Panc1 (cell line): ENCODE measurements around the gene ICOSLG. TPM values are rescaled to one million over a fixed set of nuclear protein-coding genes. Genes with fewer than 3 reads are reported as not detected.
A peak's percentile ranks its signal among the peaks of the same experiment; 100 is the strongest.

ENCODE experiments used
- ATAC-seq: fragments of 200-7000 bp; cut with Tn5 transposase; 2 replicates; pipeline ENCODE4 v1.9.1; 2020; ENCODE audit warnings: mild to moderate bottlenecking, moderate library complexity
- BruUV-seq: library from RNA; stranded (reverse); fragments of 400-500 nt; replicated peaks from 2 replicates; lab custom pipeline; 2021; lab: Mats Ljungman, UMichigan
- CTCF ChIA-PET: fragments of 300-600 bp; sonication (Branson Sonifier 250); formaldehyde crosslinking; loops from one replicate; lab custom pipeline; 2022; ENCODE audit warnings: antibody characterized with exemption; lab: Charles Lee
- POLR2A ChIA-PET: fragments of 300-600 bp; sonication (Branson Sonifier 250); formaldehyde crosslinking; loops from one replicate; lab custom pipeline; 2022; ENCODE audit warnings: antibody characterized with exemption; lab: Charles Lee
- DNase-seq: peaks from one replicate; pipeline ENCODE4 v3.0.0-alpha.2; 2010; ENCODE audit warnings: low read depth, low spot score
- H3K27ac ChIP-seq: 2 replicates; pipeline ENCODE4 v1.5.1; 2011; ENCODE audit warnings: mild to moderate bottlenecking, low read length, inconsistent platforms
- H3K27me3 ChIP-seq: fragments of 200-500 bp; sonication (Bioruptor generic); 2 replicates; pipeline ENCODE4 v1.6.0; 2014; ENCODE audit warnings: low read length, inconsistent platforms; ENCODE audit not compliant: control insufficient read depth, insufficient read depth
- H3K36me3 ChIP-seq: fragments of 200-500 bp; sonication (Bioruptor generic); 2 replicates; pipeline ENCODE4 v1.5.1; 2014; ENCODE audit warnings: inconsistent platforms, mild to moderate bottlenecking, low read length, moderate library complexity; ENCODE audit not compliant: control insufficient read depth, insufficient read depth
- H3K4me1 ChIP-seq: 2 replicates; pipeline ENCODE4 v1.5.1; 2011; ENCODE audit warnings: inconsistent platforms, mild to moderate bottlenecking, low read length, moderate library complexity; ENCODE audit not compliant: control insufficient read depth, insufficient read depth
- H3K4me3 ChIP-seq, 2 experiments: 2 replicates each; pipeline ENCODE4 v1.5.1; 2011 to 2012; ENCODE audit warnings: low read depth in 2 of 2, low read length in 2 of 2, mild to moderate bottlenecking in 2 of 2, inconsistent platforms in 1 of 2, moderate library complexity in 1 of 2
- H3K9me3 ChIP-seq: fragments of 200-500 bp; sonication (Bioruptor generic); 2 replicates; pipeline ENCODE4 v1.5.1; 2014; ENCODE audit warnings: low read depth, mild to moderate bottlenecking, inconsistent platforms, low read length, moderate library complexity; ENCODE audit not compliant: control insufficient read depth, insufficient read depth
- POLR2AphosphoS5 ChIP-seq: IDR thresholded peaks from 2 replicates; pipeline ENCODE4 v1.6.1; 2012; ENCODE audit warnings: mild to moderate bottlenecking, low read depth, low read length, moderate library complexity
- SIN3A ChIP-seq: IDR thresholded peaks from 2 replicates; pipeline ENCODE4 v1.6.1; 2012; ENCODE audit warnings: low read depth, mild to moderate bottlenecking, low read length, moderate library complexity, borderline replicate concordance; ENCODE audit not compliant: insufficient read depth
- TCF7L2 ChIP-seq: IDR thresholded peaks from 2 replicates; pipeline ENCODE4 v1.6.1; 2011; ENCODE audit warnings: mild to moderate bottlenecking, low read depth, low read length, inconsistent platforms
- in situ Hi-C: cut with HindIII; loops from 2 replicates; pipeline ENCODE4 v1.10.0; 2016; ENCODE audit warnings: low sequenced_read_pairs, low pct_unique_long_range_greater_than_20kb
- intact Hi-C: fragments of 100-400 bp; cut with micrococcal nuclease; formaldehyde crosslinking; loops from one replicate; pipeline ENCODE4 v1.10.0; 2022; ENCODE audit not compliant: unreplicated experiment
- total RNA-seq: library from RNA; stranded (reverse); gene quantifications from one replicate; pipeline ENCODE4 v1.2.1, GENCODE V29; 2021; ENCODE audit not compliant: unreplicated experiment
- TF ChIP-seq, protein P1 (sequence below): fragments of 450-650 bp; IDR thresholded peaks from 2 replicates; pipeline ENCODE4 v1.5.1; 2017; ENCODE audit warnings: mild to moderate bottlenecking
- TF ChIP-seq, protein P2 (sequence below), 2 experiments: IDR thresholded peaks; 2 replicates each; pipeline ENCODE4 v1.6.1; 2011 to 2012; ENCODE audit warnings: low read depth in 2 of 2, control low read depth in 1 of 2, low read length in 1 of 2, mild to moderate bottlenecking in 1 of 2, moderate library complexity in 1 of 2; ENCODE audit not compliant: insufficient read depth in 1 of 2

The ICOSLG gene
- total RNA-seq, 1 experiment from 2014 or later: 5.5 TPM

DNA sequence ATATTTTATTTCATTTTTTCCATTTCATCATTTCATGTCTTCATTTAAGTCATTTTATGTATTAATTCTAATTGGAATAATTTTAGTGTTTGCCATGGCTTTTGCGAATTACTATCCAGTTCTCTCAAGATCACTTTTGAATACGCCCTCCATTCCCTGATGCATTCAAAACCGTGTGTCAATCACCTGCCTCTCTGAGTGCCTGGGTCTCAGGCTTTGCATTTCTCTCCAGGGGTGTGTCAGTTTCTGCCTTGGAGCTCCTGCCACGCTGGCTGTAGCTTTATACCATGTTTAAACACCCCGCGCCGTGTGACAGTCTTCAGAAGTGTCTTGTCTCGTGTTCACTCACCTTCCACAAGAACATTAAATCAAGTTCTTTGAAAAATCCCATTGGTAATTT is 28.3 kb upstream of the ICOSLG start:
- intact Hi-C loops: no loop called here
- ChIA-PET CTCF (interaction anchor here (0.7 kb wide), 1 partner anchor 28 kb away, joined by 4 read pairs; no protein-coding TSS in a partner anchor), POLR2A (interaction anchor here (0.7 kb wide), 1 partner anchor 13 kb away, joined by 16 read pairs; no protein-coding TSS in a partner anchor)
- Histone ChIP-seq H3K4me1 (no peaks in the 10 kb centered on the region), H3K36me3 (no peaks in the 10 kb centered on the region), H3K9me3 (no peaks in the 10 kb centered on the region), H3K27me3 (no peaks in the 10 kb centered on the region), H3K27ac (no peak overlapping the region), H3K4me3 (no peak overlapping the region)
- no TSS peak for BruUV-seq
- TF ChIP-seq SIN3A: no peak
- TF ChIP-seq, protein P1, sequence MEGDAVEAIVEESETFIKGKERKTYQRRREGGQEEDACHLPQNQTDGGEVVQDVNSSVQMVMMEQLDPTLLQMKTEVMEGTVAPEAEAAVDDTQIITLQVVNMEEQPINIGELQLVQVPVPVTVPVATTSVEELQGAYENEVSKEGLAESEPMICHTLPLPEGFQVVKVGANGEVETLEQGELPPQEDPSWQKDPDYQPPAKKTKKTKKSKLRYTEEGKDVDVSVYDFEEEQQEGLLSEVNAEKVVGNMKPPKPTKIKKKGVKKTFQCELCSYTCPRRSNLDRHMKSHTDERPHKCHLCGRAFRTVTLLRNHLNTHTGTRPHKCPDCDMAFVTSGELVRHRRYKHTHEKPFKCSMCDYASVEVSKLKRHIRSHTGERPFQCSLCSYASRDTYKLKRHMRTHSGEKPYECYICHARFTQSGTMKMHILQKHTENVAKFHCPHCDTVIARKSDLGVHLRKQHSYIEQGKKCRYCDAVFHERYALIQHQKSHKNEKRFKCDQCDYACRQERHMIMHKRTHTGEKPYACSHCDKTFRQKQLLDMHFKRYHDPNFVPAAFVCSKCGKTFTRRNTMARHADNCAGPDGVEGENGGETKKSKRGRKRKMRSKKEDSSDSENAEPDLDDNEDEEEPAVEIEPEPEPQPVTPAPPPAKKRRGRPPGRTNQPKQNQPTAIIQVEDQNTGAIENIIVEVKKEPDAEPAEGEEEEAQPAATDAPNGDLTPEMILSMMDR: no peak
- TF ChIP-seq TCF7L2: no peak
- TF ChIP-seq POLR2AphosphoS5: no peak
- TF ChIP-seq, protein P2, sequence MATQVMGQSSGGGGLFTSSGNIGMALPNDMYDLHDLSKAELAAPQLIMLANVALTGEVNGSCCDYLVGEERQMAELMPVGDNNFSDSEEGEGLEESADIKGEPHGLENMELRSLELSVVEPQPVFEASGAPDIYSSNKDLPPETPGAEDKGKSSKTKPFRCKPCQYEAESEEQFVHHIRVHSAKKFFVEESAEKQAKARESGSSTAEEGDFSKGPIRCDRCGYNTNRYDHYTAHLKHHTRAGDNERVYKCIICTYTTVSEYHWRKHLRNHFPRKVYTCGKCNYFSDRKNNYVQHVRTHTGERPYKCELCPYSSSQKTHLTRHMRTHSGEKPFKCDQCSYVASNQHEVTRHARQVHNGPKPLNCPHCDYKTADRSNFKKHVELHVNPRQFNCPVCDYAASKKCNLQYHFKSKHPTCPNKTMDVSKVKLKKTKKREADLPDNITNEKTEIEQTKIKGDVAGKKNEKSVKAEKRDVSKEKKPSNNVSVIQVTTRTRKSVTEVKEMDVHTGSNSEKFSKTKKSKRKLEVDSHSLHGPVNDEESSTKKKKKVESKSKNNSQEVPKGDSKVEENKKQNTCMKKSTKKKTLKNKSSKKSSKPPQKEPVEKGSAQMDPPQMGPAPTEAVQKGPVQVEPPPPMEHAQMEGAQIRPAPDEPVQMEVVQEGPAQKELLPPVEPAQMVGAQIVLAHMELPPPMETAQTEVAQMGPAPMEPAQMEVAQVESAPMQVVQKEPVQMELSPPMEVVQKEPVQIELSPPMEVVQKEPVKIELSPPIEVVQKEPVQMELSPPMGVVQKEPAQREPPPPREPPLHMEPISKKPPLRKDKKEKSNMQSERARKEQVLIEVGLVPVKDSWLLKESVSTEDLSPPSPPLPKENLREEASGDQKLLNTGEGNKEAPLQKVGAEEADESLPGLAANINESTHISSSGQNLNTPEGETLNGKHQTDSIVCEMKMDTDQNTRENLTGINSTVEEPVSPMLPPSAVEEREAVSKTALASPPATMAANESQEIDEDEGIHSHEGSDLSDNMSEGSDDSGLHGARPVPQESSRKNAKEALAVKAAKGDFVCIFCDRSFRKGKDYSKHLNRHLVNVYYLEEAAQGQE (IDR thresholded peaks at IDR 0.05; ENCODE audit: insufficient read depth in 1 of 2, low read depth in 2 of 2, low read length in 1 of 2): no peak
- ATAC-seq: no peak
- DNase-seq: no peak
- in situ Hi-C loops: no loop called here

DNA sequence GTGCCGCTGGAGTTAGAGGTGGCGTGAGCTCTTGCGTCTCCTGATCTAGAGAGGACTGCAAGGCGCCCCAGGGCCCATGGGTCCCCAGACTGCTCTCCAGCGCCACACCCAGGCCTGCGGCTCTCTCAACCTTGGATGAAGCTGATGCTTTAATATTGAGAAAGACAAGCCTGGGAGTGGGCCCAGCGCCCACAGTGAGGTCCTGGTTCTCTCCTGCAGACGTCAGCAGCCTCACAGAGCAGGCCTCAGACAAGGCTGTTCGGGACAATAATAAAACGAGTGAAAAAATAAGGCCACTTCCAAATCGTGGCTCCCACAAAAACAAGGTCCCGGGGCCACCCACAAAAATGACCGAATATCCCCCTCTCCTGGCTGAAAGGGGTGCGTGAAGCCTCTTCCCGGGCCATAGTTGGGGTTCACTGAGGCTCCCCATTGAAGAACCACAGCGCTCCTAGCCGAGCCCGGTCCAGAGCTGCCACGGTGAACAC is 27.0 kb upstream of the ICOSLG start:
- Histone ChIP-seq H3K36me3 (no peaks in the 10 kb centered on the region), H3K9me3 (no peaks in the 10 kb centered on the region), H3K4me3 (no peak overlapping the region), H3K4me1 (no peaks in the 10 kb centered on the region), H3K27ac (no peak overlapping the region), H3K27me3 (no peaks in the 10 kb centered on the region)
- ChIA-PET CTCF (no interaction called here), POLR2A (no interaction called here)
- BruUV-seq: no TSS peak
- ATAC-seq (peak; percentile 60; the same call in 1 of the 2 replicates), DNase-seq (no peak)
- in situ Hi-C loops (no loop called here), intact Hi-C loops (no loop called here)
- TF ChIP-seq SIN3A: no peak
- no peak for TF ChIP-seq POLR2AphosphoS5
- TF ChIP-seq, protein P2 (IDR thresholded peaks at IDR 0.05; ENCODE audit: insufficient read depth in 1 of 2, low read depth in 2 of 2, low read length in 1 of 2): no peak
- TF ChIP-seq, protein P1: no peak; the same call in 1 of the 2 replicates
- no peak for TF ChIP-seq TCF7L2
